Heart left ventricle (tissue), 16 donors: ENCODE data around the gene MAGED2. TPM values are rescaled to one million over a fixed set of nuclear protein-coding genes. Genes with fewer than 3 reads are reported as not detected.
"Not testable (repeated sequence)": the region's sequence is repeated elsewhere in the genome, so short reads cannot be mapped to it uniquely, and the experiment has no call there.

Experiments
- ATAC-seq, 4 donors: fragments of 200-7000 bp; cut with Tn5 transposase; one replicate each; pipeline ENCODE4 v1.9.1; 2020 to 2022; ENCODE audit warnings: moderate library complexity in 4 of 4, mild to moderate bottlenecking in 3 of 4, moderate number of reproducible peaks in 1 of 4
- DNase-seq, 5 donors: peaks; one replicate each; pipeline ENCODE4 v3.0.0-alpha.2; 2020
- H3K27ac ChIP-seq, 12 donors: fragments of 200-600 bp; sonication (generic) in 4 of 12; one replicate each; pipeline versions ENCODE4 v1.5.0 to v1.8.0; 2016 to 2022; ENCODE audit warnings: mild to moderate bottlenecking in 2 of 12
- H3K27me3 ChIP-seq, 9 donors: fragments of 200-600 bp; sonication (generic) in 2 of 9; one replicate each; pipeline versions ENCODE4 v1.5.1 to v1.8.0; 2016 to 2022; ENCODE audit warnings: mild to moderate bottlenecking in 3 of 9
- H3K36me3 ChIP-seq, 9 donors: fragments of 200-600 bp; sonication (generic) in 2 of 9; one replicate each; pipeline versions ENCODE4 v1.5.0 to v1.8.0; 2018 to 2022; ENCODE audit warnings: mild to moderate bottlenecking in 2 of 9
- H3K4me1 ChIP-seq, 12 donors: fragments of 200-600 bp; sonication (generic) in 4 of 12; one replicate each; pipeline versions ENCODE4 v1.5.0 to v1.8.0; 2016 to 2022; ENCODE audit warnings: mild to moderate bottlenecking in 3 of 12
- H3K4me3 ChIP-seq, 12 donors: fragments of 200-600 bp; sonication (generic) in 4 of 12; one replicate each; pipeline versions ENCODE4 v1.5.0 to v1.8.0; 2017 to 2022; ENCODE audit warnings: mild to moderate bottlenecking in 9 of 12, moderate library complexity in 4 of 12
- H3K9me3 ChIP-seq, 12 donors: fragments of 200-600 bp; sonication (generic) in 4 of 12; one replicate each; pipeline versions ENCODE4 v1.5.0 to v1.8.0; 2016 to 2022; ENCODE audit warnings: mild to moderate bottlenecking in 1 of 12
- POLR2A ChIP-seq, 2 donors: fragments of 450-650 bp; IDR thresholded peaks; one replicate each; pipeline ENCODE4 v1.6.1; 2017; ENCODE audit warnings: antibody characterized with exemption in 2 of 2, mild to moderate bottlenecking in 2 of 2, moderate library complexity in 2 of 2
- WGBS, 4 donors: extraction: QIAGEN DNeasy Blood & Tissue Kit in 2 of 4; methylation state at CpG; one replicate each; pipeline versions ENCODE4 v1.1.5 to v1.1.7; 2013 to 2018; 5-methylcytosine and 5-hydroxymethylcytosine counted together
- intact Hi-C, 10 donors: fragments of 100-400 bp; cut with DNase I; formaldehyde crosslinking; loops; one replicate each; pipeline versions ENCODE4 v1.11.1 to v1.14.2; 2022
- polyA plus RNA-seq, 2 donors: library from polyadenylated mRNA; stranded (reverse); fragments of 200-250 nt; gene quantifications; one replicate each; pipeline ENCODE4 v1.2.3, GENCODE V29; 2013
- total RNA-seq, 9 donors: library from RNA; depleted of rRNA in 2 of 9; stranded (reverse); fragments of >200 nt in 2 of 9; fragmentation: NEBNext Ultra II Directional in 3 of 9; extraction: Animal tissue kit (Norgen Biotek cat#: 25700) in 3 of 9; gene quantifications; one replicate each; pipeline versions ENCODE4 v1.1.0 to v1.2.4, GENCODE V29; 2016 to 2023
- TF ChIP-seq, protein P1 (sequence below), 12 donors: fragments of 200-600 bp; sonication (generic) in 4 of 12; IDR thresholded peaks; one replicate each; pipeline versions ENCODE4 v1.5.0 to v1.8.0; 2018 to 2022; ENCODE audit warnings: antibody characterized with exemption in 12 of 12, mild to moderate bottlenecking in 5 of 12
- donor health status: ischemic (EF 13 %, LVEDD 7.1; RV severe dilation, severe dysfunction).
- donor health status: healthy with polysubstance abuse.
- donor health status: DM: no; HTN: yes; CAD: no.
- donor health status: DM: no; HTN: no; CAD: no.
- donor health status: ischemic (EF 25% LVEDD 6.9; RV normal size, moderate dysfunction).
- donor health status: ischemic (EF 25% LVEDD 5.7; RV mildly dilated, moderate dysfunction).
- donor health status: healthy.
- donor health status: DM: yes; HTN: yes; CAD: no.
- donor health status: ischemic (EF 35%, LVEDD 5.7; RV mildly dilated, moderate dysfunction).
- donor health status: nonischemic (EF 11% LVEDD 7.7; RV severe dilation, severe dysfunction).
- donor health status: DM: yes; HTN: yes; CAD: no.
- donor health status: PGD.
- donor health status: ischemic (EF 29% LVEDD 5.4; RV normal size, mild dysfunction).
- donor health status: nonischemic (EF 23%, LVEDD 6.1; RV moderate dilation, normal function).

Gene MAGED2
- total and polyA plus RNA-seq, 11 donors = 59.3 to 126 (median 92.7) TPM

DNA sequence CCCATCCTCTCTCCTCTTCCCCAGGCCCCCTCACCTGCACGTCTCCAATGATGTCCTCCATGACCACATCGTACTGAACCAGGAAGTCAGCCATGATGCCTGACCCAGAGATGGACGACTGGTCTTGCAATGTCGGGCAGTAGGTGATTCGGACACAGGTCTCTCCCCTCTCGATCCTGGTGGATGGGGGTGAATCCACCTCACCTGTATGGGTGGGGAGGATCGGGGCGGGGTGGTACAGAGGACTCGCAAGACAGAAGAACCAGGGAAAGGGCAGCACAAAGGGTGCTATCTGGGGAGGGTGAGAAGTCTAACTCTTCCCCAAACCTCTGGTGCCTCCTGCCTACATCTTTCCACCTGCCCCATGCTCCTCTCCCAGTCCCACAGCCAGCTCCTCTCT lies 19.1 kb upstream of the MAGED2 start:
- 79 to 97% (median 86%) methylated on average over 9 of the region's 9 CpGs for WGBS, 4 donors
- H3K27me3 ChIP-seq = peaks cover 0 to 9% (median 0%) of the 10 kb centered on the region in 9 donors
- H3K4me1 ChIP-seq = no peaks in the 10 kb centered on the region
- peaks cover 0 to 4% (median 0%) of the 10 kb centered on the region in 12 donors for H3K9me3 ChIP-seq
- no peaks in the 10 kb centered on the region for H3K36me3 ChIP-seq
- intact Hi-C loops = loop anchor here in 1 of 10 donors (10.0 kb wide), 1 partner anchor 144 kb away; no protein-coding TSS in a partner anchor
- H3K27ac ChIP-seq = no peak overlapping the region
- DNase-seq (no peak), ATAC-seq (no peak)
- no peak for TF ChIP-seq POLR2A (IDR thresholded peaks at IDR 0.05)
- TF ChIP-seq, protein P1, sequence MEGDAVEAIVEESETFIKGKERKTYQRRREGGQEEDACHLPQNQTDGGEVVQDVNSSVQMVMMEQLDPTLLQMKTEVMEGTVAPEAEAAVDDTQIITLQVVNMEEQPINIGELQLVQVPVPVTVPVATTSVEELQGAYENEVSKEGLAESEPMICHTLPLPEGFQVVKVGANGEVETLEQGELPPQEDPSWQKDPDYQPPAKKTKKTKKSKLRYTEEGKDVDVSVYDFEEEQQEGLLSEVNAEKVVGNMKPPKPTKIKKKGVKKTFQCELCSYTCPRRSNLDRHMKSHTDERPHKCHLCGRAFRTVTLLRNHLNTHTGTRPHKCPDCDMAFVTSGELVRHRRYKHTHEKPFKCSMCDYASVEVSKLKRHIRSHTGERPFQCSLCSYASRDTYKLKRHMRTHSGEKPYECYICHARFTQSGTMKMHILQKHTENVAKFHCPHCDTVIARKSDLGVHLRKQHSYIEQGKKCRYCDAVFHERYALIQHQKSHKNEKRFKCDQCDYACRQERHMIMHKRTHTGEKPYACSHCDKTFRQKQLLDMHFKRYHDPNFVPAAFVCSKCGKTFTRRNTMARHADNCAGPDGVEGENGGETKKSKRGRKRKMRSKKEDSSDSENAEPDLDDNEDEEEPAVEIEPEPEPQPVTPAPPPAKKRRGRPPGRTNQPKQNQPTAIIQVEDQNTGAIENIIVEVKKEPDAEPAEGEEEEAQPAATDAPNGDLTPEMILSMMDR (IDR thresholded peaks at IDR 0.05) = no peak
- H3K4me3 ChIP-seq = no peak overlapping the region

DNA sequence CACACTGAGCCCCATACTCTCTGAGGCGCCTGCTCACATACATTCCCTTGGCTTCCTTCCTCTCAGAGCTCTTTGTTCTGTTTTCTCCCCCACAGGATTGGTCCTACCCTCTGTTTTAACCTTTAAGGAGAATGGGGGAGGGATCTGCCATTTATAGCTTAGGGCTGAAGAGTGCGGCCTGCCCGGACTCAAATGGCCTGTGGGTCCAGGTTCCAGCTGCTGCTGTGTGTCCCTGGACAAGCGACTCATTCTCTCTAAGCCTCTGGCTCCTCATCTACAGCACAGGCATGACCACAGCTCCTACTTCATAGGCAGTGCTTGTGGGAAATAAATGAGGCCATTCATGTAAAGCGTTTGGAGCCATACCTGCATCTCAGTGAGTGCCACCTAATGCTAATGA lies 18.1 kb upstream of the MAGED2 start:
- WGBS, 4 donors = 35 to 52% (median 46%) methylated on average over 4 to 5 of the region's 5 CpGs
- not testable (repeated sequence) for H3K27me3 ChIP-seq, H3K4me3 ChIP-seq, H3K4me1 ChIP-seq, H3K27ac ChIP-seq, DNase-seq, H3K36me3 ChIP-seq, H3K9me3 ChIP-seq
- ATAC-seq = peak in 1 of 4 donors; percentile 11
- intact Hi-C loops = loop anchor here in 1 of 10 donors (10.0 kb wide), 1 partner anchor 145 kb away; no protein-coding TSS in a partner anchor

DNA sequence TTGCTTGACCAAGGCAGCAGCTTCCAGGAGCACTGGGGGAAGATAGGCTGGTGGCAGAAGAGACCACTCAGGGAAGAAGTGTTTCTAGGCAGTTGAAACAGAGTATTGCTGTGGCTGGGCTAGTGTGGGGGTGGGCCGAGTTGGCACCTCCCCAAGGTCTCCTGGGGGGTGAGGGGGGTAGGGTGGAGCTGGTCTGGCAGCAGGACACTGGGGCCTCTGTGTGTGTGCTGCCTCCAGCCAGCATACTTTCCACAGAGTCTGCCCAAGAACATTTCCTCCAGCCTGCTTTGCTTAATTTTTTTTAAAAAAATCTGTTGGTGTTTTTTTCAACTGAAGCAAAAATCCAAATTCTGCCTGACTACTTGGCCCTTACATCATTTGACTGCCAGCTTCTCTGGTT lies 13.5 kb upstream of the MAGED2 start:
- no peak overlapping the region for H3K4me3 ChIP-seq
- WGBS, 4 donors = 0 to 20% (median 5%) methylated on average over 1 of the region's 1 CpG
- ATAC-seq (no peak), DNase-seq (peak in 1 of 5 donors; percentile 12)
- H3K27me3 ChIP-seq = peaks cover 0 to 9% (median 0%) of the 10 kb centered on the region in 9 donors
- no peaks in the 10 kb centered on the region for H3K4me1 ChIP-seq
- no peaks in the 10 kb centered on the region for H3K9me3 ChIP-seq
- no peaks in the 10 kb centered on the region for H3K36me3 ChIP-seq
- intact Hi-C loops = loop anchor here in 1 of 10 donors (5.0 kb wide), 1 partner anchor 212 kb away; no protein-coding TSS in a partner anchor
- TF ChIP-seq, protein P1 (IDR thresholded peaks at IDR 0.05) = no peak
- TF ChIP-seq POLR2A (IDR thresholded peaks at IDR 0.05) = no peak
- H3K27ac ChIP-seq = no peak overlapping the region

GRCh38 chrX:54794795-54795194 lies 12.8 kb upstream of the MAGED2 start:
- Histone ChIP-seq H3K4me3 (no peak overlapping the region), H3K36me3 (no peaks in the 10 kb centered on the region), H3K27me3 (peaks cover 0 to 9% (median 0%) of the 10 kb centered on the region in 9 donors), H3K9me3 (no peaks in the 10 kb centered on the region), H3K27ac (no peak overlapping the region), H3K4me1 (no peaks in the 10 kb centered on the region)
- no peak for TF ChIP-seq POLR2A (IDR thresholded peaks at IDR 0.05)
- TF ChIP-seq, protein P1 (IDR thresholded peaks at IDR 0.05) = no peak
- DNase-seq = no peak
- 67 to 77% (median 70%) methylated on average over 4 of the region's 4 CpGs for WGBS, 4 donors
- no peak for ATAC-seq
- intact Hi-C loops = loop anchor here in 1 of 10 donors (5.0 kb wide), 1 partner anchor 212 kb away; no protein-coding TSS in a partner anchor

DNA sequence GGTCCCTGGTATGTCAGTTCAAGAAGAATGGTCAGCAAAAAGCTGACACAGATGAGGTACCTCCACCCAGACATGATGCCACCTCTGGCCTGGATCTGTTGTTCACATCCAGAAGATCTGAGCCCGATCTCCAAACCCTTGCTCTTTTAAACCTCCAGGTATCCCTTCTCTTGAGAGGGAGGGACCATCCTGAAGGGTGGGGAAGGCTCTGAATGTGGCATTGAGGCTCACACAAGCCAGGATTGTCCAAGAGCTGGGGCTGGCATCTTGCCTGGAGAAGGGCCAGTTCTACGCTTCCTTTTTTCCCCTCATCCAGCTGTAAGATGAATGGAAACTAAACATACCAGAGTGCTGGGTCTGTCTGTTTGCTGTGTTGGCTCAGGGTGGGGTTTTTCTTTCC lies 9.4 kb upstream of the MAGED2 start, which contains the start of gene ITIH6:
Gene ITIH6, minus strand, starts transcription at position 119 of the 400 bp plus-strand sequence. Its CDS starts 45 bp downstream, at position 74.
- no peaks in the 10 kb centered on the region for H3K36me3 ChIP-seq
- H3K27me3 ChIP-seq = peaks cover 0 to 2% (median 0%) of the 10 kb centered on the region in 9 donors
- no peak within 1 kb of the TSS for H3K27ac ChIP-seq
- intact Hi-C loops = no loop called here
- no peak within 1 kb of the TSS for H3K4me3 ChIP-seq
- DNase-seq (no peak), ATAC-seq (no peak)
- H3K4me1 ChIP-seq = no peaks in the 10 kb centered on the region
- no peaks in the 10 kb centered on the region for H3K9me3 ChIP-seq
- TF ChIP-seq POLR2A (IDR thresholded peaks at IDR 0.05) = no peak
- TF ChIP-seq, protein P1 (IDR thresholded peaks at IDR 0.05) = no peak
- WGBS, 4 donors = 73 to 81% (median 75%) methylated on average over 2 of the region's 2 CpGs
